GM21381 (cell line): Measurements from ENCODE around the gene OIT3.

Source experiments
- ATAC-seq: cut with Tn5 transposase; IDR thresholded peaks from one replicate; pipeline ENCODE4 v1.9.1; 2021; ENCODE audit warnings: mild to moderate bottlenecking, moderate library complexity; ENCODE audit not compliant: unreplicated experiment

The OIT3 gene

GRCh38 chr10:72951760-72952159, 58.2 kb downstream of the OIT3 start:
- ATAC-seq = no peak

- ATAC-seq = no peak
Observed at GRCh38 chr10:72952189-72952588, 58.6 kb downstream of the OIT3 start.

- ATAC-seq = no peak
Observed at GRCh38 chr10:72952642-72953158, 59.2 kb downstream of the OIT3 start.

GRCh38 chr10:72953687-72954086, 60.1 kb downstream of the OIT3 start:
- no peak for ATAC-seq

- no peak for ATAC-seq
Observed at GRCh38 chr10:72954230-72954595, 60.7 kb downstream of the OIT3 start.

- no peak for ATAC-seq
Observed at GRCh38 chr10:72954596-72955554, 61.3 kb downstream of the OIT3 start, which contains the start of gene PLA2G12B. PLA2G12B (minus strand) TSS chr10:72954806; CDS start chr10:72954685, 121 bp downstream.

GRCh38 chr10:72956001-72956400, 62.5 kb downstream of the OIT3 start:
- ATAC-seq = no peak

GRCh38 chr10:72976886-72977285, 83.3 kb downstream of the OIT3 start:
- ATAC-seq = no peak

- no peak for ATAC-seq
Observed at GRCh38 chr10:72979709-72980108, 86.2 kb downstream of the OIT3 start.

GRCh38 chr10:72980348-72980747, 86.8 kb downstream of the OIT3 start:
- ATAC-seq = no peak

GRCh38 chr10:72981028-72981881, 87.7 kb downstream of the OIT3 start:
- no peak for ATAC-seq

- ATAC-seq = no peak
Observed at GRCh38 chr10:72981882-72982529, 88.5 kb downstream of the OIT3 start.
